AML-193 (cell line): ENCODE results near the gene LMF1.
"Not testable (repeated sequence)": the region's sequence is repeated elsewhere in the genome, so short reads cannot be mapped to it uniquely, and the experiment has no call there.

Experiments used
- DNase-seq, 2 experiments: peaks; one replicate each; lab custom pipeline; 2025; lab: John Stamatoyannopoulos, UW

LMF1 gene

DNA sequence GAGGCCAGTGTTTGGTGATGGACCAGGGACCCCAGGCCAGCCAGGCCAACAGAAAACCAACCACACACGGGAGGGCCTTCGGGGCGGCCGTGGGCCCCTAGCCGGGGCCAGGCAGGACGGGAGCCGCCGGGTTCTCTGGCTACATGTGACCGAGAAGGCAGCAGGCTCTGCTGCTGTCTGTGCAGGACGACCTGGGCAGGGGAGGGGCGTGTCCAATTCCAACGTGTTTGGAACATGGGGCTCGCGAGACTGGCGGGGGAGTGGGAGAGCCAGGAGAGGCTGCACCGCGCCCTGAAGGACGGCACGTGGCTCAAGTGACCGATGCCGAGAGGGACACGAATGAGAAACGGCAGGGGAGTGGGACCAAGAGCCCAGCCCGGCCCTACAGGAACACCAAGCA is 75.4 kb downstream of the LMF1 start:
- no peak for DNase-seq

DNA sequence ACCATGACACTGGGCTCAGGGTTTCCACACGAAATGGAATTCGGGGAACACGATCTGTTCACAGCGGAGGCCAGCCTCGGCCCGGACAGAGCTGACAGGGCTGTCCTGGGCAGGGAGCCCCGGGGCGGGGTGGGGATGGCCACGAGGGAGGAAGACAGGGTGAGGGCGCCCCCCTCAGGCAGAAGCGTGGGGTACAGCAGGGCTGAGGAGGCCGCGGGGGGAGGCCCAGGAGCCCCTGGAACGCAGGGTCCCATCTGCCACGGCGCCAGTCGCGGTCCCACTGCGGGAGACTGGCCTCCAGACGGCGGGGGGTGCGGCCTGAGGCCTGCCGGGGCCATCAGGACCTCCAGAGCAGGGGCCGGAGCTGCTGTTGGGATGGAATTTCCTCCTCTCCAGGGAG is 75.9 kb downstream of the LMF1 start:
- DNase-seq, result no peak

DNA sequence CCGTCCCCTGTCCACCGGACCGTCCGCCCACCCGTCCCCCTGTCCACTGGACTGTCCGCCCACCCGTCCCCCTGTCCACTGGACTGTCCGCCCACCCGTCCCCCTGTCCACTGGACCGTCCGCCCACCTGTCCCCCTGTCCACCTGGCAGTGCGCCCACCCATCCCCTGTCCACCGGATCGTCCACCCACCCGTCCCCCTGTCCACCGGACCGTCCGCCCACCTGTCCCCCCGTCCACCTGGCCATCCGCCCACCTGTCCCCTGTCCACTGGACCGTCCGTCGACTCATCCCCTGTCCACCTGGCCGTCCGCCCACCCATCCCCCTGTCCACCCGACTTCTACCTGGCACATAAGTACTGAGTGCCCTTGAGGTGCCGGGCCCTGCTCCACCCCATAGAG is 76.6 kb downstream of the LMF1 start:
- DNase-seq, result no peak

DNA sequence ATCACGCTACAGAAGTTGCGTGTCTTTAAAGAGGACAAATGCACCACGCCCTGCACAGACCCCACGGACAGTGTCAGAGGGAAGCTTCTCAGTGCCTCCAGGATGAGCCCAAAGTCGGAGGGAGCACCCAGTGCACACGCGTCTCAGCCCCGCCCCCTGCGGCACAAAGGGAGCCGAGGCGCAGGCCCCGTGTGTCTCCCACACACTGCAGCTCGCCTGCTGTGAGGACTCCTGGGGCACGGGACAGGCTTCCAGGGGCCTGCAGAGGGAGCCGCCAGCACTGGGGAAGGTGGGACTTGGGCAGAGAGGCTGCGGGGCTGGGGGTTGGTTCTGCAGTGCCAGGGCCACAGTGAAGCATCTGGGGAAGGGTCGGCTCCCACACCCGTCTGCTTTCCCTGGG is 77.4 kb downstream of the LMF1 start:
- DNase-seq, result no peak

DNA sequence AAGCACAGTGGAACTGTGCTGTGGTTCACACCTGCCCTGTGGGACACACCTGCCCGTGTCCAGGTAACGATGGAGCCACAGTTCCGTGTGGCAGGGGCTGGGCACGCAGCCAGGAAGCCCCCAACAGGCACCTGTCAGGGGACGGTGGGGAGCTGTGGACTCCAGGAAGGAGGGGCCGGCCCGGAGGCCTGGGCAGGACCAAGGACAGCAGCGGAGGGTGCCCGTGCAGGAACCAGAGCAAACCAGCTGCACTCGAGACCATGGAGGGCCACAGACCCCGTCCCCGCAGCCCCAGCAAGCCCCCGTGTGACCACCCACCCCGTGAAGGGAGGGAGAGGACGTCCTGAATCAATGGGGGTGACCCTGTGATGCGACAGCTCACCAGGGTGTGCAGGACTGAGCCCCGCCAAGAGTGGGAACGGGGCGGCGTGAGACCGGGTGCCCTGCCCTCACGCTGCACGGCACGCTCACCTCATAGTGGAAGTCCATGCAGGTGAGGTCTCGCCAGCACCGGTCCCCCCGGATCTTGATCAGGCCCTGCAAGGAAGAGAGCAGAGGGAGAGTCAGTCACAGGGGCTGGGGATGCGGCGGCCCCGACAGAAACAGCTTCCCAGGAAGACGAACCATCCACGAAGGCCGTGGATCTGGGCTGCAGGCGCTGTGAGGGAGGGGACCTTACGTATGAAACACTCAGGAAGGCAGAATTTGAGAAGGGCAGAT is 78.1 kb downstream of the LMF1 start:
- no peak for DNase-seq

DNA sequence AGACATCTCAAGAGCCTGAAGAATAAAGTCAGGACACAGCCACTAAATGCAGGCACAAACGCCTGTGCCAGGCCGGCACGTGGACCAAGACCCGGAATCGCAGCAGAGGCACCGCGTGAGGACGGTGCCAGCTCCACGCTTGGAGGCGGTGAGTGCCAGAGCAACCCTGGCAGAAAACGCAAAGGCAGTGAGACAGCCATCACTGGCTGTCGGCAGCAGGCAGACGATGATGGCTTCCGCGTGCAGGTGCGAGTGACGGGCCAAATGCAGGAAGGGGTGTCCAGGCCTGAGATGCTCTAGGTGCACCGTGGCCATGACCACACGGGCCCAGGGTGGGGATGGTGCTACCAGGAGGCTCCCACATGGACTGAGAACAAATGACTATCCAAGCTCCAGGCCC is 78.8 kb downstream of the LMF1 start:
- DNase-seq, result no peak

DNA sequence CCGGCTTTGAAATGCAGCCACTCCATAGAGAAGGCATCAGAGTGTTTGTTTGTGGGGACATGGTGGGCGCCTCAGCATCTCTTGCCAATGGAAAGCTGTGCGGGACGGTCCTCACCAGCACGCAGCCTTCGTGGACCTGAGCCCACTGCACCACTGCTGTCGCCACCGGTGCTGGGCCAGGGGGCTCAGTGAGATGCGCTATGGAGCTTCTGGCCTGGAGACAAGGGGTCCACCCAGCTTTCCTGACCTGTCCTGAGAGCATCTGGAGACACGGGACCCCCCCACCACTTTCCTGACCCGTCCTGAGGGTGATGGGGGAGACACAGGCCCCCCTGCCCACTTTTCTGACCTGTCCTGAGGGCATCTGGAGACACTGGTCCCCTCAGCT is 79.4 kb downstream of the LMF1 start:
- DNase-seq, result no peak

DNA sequence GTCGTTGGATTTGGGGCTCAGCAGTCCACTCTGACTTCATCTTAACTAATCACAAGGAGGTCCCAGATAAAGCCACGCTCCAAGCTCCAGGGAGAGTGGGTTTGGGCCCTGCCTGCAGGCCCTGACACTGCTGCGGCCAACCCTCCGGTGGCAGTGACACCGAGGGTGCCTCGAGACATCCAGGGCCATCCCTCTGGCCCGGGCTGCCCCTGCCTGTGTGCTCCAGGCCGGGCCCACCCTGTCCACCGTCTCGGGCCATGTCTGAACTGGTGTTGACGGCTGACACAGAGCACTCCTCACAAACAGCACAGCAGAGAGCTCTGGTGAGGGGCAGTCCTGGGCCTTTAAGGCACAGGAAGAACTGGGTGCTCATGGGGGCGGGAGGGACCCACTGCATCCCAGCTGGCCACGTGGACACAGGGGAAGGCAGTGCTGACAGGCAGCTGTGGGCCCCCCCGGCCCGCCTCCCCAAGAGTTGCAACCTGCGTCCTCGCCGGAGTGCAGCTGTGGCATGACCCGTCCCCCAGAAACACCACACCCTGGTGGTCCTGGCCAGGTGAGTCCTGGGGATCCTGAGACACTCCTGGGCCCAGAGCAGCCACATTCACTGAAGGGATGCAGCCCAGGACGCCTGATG is 80.0 kb downstream of the LMF1 start:
- no peak for DNase-seq

DNA sequence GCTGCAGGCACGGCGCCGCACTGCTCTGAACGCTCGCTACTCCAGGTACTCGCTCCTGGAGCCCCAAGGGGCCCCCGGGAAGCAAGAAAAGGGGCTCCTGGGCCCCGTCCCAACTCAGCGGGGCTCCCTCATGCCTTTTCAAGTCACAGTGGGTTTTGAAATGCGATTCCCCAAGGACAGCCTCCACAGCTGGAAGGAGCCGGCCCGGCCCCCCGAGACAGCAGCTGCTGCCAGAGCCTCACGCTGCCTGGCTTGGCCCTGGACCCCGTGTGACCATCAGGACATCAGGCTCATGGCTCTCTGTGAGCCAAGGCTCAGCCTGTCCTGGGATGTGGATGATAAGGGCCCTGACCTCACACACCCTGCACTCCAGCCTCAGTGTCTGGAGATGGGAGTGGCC is 80.6 kb downstream of the LMF1 start:
- DNase-seq, result no peak

DNA sequence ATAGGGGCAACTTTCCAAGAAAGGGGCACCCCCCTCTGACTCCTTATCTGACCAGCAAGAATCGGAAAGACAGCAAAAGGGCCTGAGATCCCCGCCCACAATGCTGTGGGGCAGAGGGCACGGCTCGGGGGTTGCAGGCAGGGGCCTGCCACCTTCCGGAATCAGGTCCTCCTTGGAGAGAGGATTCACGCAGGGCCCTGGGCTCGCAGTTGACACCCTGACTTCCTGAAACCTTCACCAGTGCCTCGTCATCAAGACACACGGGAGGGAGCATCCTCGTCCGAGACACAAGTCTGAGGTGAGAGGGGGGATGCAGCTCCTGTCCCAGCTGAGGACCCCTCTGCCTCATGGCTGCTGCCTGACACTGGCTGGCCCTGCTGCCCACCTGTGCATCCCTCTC is 81.2 kb downstream of the LMF1 start:
- no peak for DNase-seq

DNA sequence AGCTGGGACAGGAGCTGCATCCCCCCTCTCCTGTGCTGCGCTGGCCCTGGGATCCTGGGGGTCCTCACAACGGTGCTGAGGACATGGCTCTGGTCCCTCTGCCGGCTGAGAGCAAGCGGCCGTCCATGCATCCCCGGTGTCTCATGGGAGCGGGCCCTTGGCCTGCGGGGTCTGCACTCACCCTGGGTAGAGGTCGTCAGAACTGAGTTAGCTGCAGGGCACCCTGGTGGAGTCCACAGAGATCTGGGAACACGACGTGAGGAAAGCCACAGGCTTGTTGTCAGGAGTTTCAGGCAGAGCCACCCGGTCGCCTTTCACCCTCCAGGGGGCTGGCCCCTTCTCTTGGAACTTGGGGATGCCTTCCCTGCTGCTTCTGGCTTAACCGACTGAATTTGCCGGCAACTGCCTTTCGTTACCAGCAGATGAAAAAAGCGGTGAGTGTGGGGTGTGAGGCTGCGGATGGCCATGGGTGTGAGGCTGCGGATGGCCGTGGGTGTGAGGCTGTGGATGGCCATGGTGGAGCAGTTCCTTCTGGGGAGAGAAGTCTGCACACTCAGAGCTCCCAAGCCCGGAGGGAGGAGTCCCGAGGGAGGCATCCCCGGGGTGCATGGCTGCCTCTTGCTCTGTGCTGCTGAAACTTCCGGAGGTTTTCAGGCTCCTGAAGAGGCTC is 81.7 kb downstream of the LMF1 start:
- no peak for DNase-seq

DNA sequence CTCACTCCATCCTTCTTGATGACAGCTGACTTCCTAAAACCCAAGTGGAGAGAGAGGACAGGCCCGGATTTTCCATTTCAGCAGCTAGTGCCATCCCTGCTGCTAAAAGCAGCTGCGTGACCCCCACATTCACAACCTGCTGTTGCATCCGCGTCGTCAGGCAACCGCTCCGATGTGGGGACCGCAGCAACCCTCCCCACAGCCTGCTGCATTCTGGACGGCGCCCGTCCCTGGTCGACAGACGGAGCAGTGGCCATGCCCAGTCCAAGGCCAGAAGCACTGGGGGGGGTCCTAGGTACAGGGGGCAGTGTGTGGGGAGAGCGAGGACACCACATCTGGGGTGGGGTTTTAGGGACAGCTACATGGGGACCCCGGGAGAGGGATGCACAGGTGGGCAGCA is 82.3 kb downstream of the LMF1 start:
- DNase-seq, result not testable (repeated sequence)

DNA sequence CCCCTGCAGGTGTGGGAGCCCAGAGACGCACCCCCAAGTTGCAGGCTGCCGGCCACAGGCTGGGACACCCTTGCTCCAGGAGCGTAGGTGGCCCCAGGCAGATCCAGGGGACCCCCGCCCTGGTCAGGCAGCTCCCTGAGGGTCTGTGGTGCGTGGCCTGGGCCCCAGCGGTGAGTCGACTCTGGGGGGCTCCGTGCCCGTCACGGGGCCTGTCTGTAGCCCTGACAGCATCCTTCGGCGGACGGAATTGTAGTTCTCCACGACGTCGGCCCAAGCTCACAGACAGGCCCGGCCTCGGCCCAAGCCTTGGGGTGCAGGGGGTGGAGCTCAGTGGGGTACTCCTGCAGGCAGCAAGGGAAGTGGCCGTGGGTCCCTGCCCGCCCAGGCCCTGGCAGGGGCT is 82.9 kb downstream of the LMF1 start:
- no peak for DNase-seq

DNA sequence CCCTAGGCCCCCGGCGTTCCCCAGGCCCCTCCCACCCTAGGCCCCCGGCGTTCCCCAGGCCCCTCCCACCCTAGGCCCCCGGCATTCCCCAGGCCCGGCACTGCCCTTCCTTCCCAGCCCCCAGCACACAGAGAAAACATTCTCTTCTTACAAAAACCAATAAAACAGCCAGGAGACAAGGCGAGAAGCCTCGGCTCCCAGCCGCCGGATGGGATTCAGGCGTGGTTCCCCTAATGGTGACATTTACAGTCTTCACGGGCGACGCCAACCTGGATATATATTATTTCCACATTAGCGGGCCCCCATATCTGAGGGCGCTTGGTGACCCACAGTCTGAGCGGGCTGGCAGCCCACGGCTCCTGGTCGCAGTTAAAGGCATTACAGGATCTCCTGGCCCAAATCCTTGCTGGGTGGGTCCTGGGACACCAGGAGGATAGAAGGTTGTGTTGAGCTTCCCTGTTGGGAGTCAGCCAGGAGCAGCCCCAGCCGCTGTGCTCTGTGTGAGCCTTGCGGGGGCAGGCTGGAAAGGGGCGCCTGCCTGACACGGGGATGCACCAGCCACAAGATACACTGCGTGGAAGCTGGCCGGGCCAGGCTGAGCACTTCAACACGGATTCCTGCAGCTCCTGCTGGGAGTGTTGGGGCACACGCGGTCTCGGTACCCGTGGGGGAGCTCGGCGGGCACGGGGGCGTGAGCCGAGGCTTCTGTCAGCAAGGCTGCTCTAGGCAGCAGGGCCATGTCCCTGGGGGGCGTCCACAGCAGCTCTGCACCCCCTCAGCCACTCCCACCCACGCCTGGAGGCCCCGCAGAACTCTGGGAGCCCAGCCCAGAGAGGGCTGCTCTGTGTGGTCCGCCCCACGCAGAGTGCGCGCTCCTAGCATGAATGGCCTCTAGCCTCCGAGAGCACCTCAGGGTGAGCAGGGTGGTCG is 83.7 kb downstream of the LMF1 start:
- DNase-seq, result no peak

DNA sequence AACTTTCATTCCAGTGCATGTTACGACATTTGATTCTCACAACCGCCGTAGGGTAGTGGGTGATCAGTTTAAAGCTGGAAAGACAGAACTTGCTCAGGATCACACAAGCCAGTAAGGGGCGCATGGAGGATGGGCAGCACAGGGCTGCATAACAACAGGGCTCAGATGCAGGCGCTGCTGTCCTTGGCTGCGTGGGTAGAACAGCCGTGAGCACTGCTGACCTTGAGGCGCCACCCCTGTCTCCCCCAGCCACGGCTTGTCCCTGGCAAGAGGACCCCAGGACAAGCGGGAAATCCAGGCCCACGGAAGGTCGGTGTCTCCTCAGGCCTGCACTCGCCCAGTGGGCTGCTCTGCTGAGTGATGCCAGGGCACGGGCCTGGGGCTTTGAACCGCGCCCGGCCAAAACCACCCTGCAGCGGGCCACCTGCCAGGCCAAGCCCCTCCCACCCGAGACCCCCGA is 84.7 kb downstream of the LMF1 start:
- no peak for DNase-seq

DNA sequence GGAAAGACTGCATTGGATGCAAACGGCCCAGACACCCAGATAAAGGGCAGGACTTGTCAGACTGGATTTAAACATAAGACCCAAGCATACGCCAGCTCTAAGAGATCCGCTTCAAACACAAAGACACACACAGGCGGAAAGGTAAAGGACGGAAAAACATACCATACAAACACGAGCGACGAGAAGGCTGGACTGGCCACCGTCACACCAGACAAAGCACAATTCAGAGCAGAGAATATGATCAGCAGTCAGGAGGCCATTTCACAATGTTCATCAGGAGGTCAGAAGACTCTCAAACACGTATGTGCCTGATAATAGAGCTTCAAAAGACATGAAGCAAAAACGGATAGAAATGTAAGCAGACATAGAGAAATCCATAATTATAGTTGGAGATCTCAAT is 85.4 kb downstream of the LMF1 start:
- DNase-seq, result no peak

DNA sequence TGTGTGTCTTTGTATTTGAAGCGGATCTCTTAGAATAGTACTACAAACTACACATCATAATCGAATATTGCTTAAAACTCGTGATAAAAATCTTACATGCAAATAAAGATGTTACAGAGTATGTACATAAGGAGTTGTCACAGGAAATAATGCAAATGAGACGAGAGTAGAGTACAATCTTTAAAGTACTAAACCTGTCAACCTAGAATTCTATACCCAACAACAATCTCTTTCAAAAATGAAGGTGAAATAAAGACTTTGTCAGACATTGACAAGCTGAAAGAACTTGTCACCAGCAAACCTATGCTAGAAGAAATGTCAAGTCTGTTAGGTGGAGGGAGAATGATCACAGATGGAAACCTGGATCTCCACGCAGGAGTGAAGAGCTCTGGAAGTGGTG is 86.6 kb downstream of the LMF1 start:
- no peak for DNase-seq

DNA sequence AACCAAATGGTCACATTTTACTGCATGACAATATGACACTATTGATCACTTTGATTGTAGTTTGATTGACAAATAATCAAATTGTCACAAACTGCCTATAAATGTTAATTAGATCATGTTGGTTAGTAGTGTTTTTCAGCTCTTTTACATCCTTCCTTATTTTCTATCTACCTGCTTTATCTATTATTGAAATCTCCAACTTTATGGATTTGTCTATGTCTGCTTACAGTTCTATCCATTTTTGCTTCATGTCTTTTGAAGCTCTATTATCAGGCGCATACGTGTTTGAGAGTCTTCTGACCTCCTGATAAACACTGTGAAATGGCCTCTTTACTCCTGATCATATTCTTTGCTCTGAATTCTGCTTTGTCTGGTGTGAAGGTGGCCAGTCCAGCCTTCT is 87.0 kb downstream of the LMF1 start:
- no peak for DNase-seq

DNA sequence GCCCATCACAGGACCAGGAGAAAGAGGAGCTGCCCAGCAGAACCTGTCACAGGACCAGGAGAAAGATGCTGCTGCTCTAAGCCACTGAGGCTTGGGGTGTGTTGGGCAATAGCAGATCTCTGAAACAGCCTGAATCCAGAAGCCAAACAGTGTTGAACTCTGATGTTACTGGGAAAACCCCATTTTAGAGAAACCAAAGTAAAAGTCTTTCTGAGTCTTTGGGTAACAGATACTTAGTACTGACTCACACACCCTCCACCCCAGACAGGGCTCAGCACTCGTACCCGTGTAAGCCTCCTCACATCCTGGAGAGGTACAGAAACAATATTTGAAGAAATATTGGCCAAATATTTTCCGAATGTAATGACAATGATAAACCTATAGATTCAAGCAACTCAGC is 87.4 kb downstream of the LMF1 start:
- DNase-seq, result no peak

DNA sequence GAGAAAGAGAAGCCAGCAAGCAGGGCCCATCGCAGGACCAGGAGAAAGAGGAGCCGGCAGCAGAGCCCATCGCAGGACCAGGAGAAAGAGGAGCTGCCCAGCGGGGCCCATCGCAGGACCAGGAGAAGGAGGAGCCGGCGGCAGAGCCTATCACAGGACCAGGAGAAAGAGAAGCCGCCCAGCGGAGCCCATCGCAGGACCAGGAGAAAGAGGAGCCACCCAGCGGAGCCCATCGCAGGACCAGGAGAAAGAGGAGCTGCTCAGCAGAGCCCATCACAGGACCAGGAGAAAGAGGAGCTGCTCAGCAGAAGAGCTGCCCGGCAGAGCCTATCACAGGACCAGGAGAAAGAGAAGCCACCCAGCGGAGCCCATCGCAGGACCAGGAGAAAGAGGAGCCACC is 88.1 kb downstream of the LMF1 start:
- not testable (repeated sequence) for DNase-seq

DNA sequence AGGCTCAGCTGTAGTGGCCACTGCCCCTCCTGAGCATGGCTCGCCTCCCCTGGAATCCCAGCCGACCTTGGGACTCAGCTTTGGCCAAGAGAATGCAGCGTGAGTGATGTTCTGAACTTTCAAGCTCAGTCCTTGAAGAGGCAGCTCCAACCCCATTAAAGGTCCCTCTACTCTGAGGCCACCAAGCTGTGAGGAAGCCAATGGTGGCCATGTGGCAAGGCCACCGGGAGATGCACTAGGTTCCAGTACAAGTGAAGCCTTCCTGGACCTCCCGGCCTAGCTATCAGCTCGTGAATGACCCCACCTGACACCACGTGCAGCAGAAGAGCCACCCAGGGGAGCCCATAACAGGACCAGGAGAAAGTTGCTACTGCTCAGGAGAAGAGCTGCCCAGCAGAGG is 88.5 kb downstream of the LMF1 start:
- DNase-seq, result no peak
